ENCODE data around the gene ZNRF1. TPM values are rescaled to one million over a fixed set of nuclear protein-coding genes. Genes with fewer than 3 reads are reported as not detected.

The ZNRF1 gene
- total and polyA plus RNA-seq, 2 donors (not counting 1 experiment from before 2014, with no cell fraction given), result 0.27 to 0.76 TPM

- Mint-ChIP-seq H3K27me3 (peaks cover 38% of the 10 kb centered on the region), H3K9me3 (ENCODE audit: insufficient read depth) (no peaks in the 10 kb centered on the region), H3K4me1 (peaks cover 43% of the 10 kb centered on the region), H3K27ac (no peak overlapping the region), H3K4me3 (no peak overlapping the region)
- ATAC-seq (ENCODE audit: low read depth), result no peak
- Histone ChIP-seq H3K9ac (ENCODE audit: low read length) (no peak overlapping the region), H3K9me3 (ENCODE audit: control extremely low read depth in 1 of 3, control insufficient read depth in 2 of 3, insufficient read depth in 1 of 3, low read length in 2 of 3) (peaks cover 0 to 2% (median 0%) of the 10 kb centered on the region in 3 donors), H3K4me1 (ENCODE audit: control insufficient read depth in 2 of 2, insufficient read depth in 2 of 2, low read length in 2 of 2) (peaks cover 31 to 37% of the 10 kb centered on the region in 2 donors), H3K4me3 (ENCODE audit: control extremely low read depth in 1 of 5, extremely low read depth in 1 of 5, insufficient read depth in 1 of 5, low read depth in 2 of 5, low read length in 4 of 5) (no peak overlapping the region), H3K4me2 (replicated peaks; ENCODE audit: low read depth, low read length, poor library complexity, severe bottlenecking) (no peak overlapping the region), H3K27ac (ENCODE audit: low read length in 2 of 2) (no peak overlapping the region), H3K79me2 (ENCODE audit: control insufficient read depth, insufficient read depth, low read length) (no peaks in the 10 kb centered on the region), H4K20me1 (ENCODE audit: control insufficient read depth, insufficient read depth, low read length, poor library complexity, severe bottlenecking) (peaks cover 4% of the 10 kb centered on the region), H2AFZ (ENCODE audit: insufficient read depth, low read depth, low read length, poor library complexity, severe bottlenecking) (no peak overlapping the region), H3K27me3 (replicated peaks in 1 of 4; ENCODE audit: control extremely low read depth in 1 of 4, control insufficient read depth in 3 of 4, insufficient read depth in 4 of 4, low read length in 3 of 4) (peaks cover 0 to 40% (median 22%) of the 10 kb centered on the region in 4 experiments), H3K36me3 (replicated peaks in 1 of 2; ENCODE audit: control extremely low read depth in 1 of 2, control insufficient read depth in 1 of 2, extremely low read depth in 1 of 2, insufficient read depth in 2 of 2, low read length in 1 of 2) (no peaks in the 10 kb centered on the region)
- DNase-seq, result no peak
- 100% methylated on average over 5 of the region's 7 CpGs for WGBS (ENCODE audit: insufficient coverage)
- TF ChIP-seq CTCF (IDR thresholded peaks at IDR 0.05) (no peak), EZH2 (IDR thresholded peaks at IDR 0.05; ENCODE audit: borderline replicate concordance, insufficient read depth, low read depth, low read length, poor library complexity, severe bottlenecking) (no peak)
- ChIA-PET POLR2A (no interaction called here), CTCF (no interaction called here)
- intact Hi-C loops (cut with micrococcal nuclease), result no loop called here
Measured at GRCh38 chr16:75079346-75079926, 80.6 kb downstream of the ZNRF1 start.

DNA sequence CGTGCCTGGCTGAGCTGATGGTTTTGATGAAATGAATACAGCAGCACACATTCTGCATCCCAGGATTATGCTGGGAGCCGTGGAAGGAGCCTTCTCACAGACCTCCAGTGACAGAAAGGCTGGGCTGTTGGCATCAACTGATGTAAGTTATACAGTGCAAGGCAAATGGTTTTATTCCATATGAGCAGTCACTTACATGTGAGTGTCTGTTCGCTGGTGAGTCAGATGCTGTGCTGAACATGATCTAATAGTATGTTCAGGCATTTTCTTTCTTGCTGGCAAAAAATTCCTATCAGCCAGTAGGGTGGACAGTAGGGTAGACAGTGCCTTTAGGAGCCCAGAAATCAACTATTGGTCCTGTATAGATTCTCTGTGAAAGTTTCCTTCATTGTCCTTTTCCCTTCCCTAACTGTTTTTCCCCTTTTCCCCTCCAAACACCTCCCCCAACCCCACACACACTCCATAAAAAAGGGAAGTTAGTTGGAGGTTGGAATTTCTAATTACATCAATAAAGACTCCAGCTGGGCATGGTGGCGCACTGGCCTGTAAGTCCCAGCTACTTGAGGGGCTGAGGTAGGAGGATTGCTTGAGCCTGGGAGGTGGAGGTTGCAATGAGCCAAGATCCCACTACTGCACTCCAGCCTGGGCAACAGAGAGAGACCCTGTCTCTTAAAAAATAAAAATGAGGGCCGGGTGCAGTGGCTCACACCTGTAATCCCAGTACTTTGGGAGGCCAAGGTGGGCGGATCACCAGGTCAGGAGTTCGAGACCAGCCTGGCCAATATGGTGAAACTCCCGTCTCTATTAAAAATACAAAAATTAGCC, 81.6 kb downstream of the ZNRF1 start:
- ATAC-seq (ENCODE audit: low read depth), result no peak
- POLR2A ChIA-PET, result no interaction called here
- Histone ChIP-seq H3K36me3 (replicated peaks in 1 of 2; ENCODE audit: control extremely low read depth in 1 of 2, control insufficient read depth in 1 of 2, extremely low read depth in 1 of 2, insufficient read depth in 2 of 2, low read length in 1 of 2) (no peaks in the 10 kb centered on the region), H3K27me3 (replicated peaks in 1 of 4; ENCODE audit: control extremely low read depth in 1 of 4, control insufficient read depth in 3 of 4, insufficient read depth in 4 of 4, low read length in 3 of 4) (peaks cover 0 to 40% (median 22%) of the 10 kb centered on the region in 4 experiments), H3K4me3 (ENCODE audit: control extremely low read depth in 1 of 5, extremely low read depth in 1 of 5, insufficient read depth in 1 of 5, low read depth in 2 of 5, low read length in 4 of 5) (no peak overlapping the region), H3K9ac (ENCODE audit: low read length) (no peak overlapping the region), H3K4me2 (replicated peaks; ENCODE audit: low read depth, low read length, poor library complexity, severe bottlenecking) (no peak overlapping the region), H4K20me1 (ENCODE audit: control insufficient read depth, insufficient read depth, low read length, poor library complexity, severe bottlenecking) (peaks cover 3% of the 10 kb centered on the region), H3K27ac (ENCODE audit: low read length in 2 of 2) (no peak overlapping the region), H3K9me3 (ENCODE audit: control extremely low read depth in 1 of 3, control insufficient read depth in 2 of 3, insufficient read depth in 1 of 3, low read length in 2 of 3) (peaks cover 0 to 2% (median 0%) of the 10 kb centered on the region in 3 donors), H3K79me2 (ENCODE audit: control insufficient read depth, insufficient read depth, low read length) (no peaks in the 10 kb centered on the region), H3K4me1 (ENCODE audit: control insufficient read depth in 2 of 2, insufficient read depth in 2 of 2, low read length in 2 of 2) (peaks cover 24 to 27% of the 10 kb centered on the region in 2 donors), H2AFZ (ENCODE audit: insufficient read depth, low read depth, low read length, poor library complexity, severe bottlenecking) (no peak overlapping the region)
- Mint-ChIP-seq H3K4me3 (no peak overlapping the region), H3K27ac (no peak overlapping the region), H3K4me1 (peaks cover 36% of the 10 kb centered on the region), H3K27me3 (peaks cover 38% of the 10 kb centered on the region), H3K9me3 (ENCODE audit: insufficient read depth) (no peaks in the 10 kb centered on the region)
- CTCF ChIA-PET, result no interaction called here
- intact Hi-C loops (cut with micrococcal nuclease), result no loop called here
- TF ChIP-seq CTCF (IDR thresholded peaks at IDR 0.05) (no peak), EZH2 (IDR thresholded peaks at IDR 0.05; ENCODE audit: borderline replicate concordance, insufficient read depth, low read depth, low read length, poor library complexity, severe bottlenecking) (no peak)
- 98% methylated on average over 7 of the region's 8 CpGs for WGBS (ENCODE audit: insufficient coverage)
- DNase-seq, result no peak

Measured in B cell (primary cell).